ENCODE measurements around the gene PDE11A.

PDE11A gene

GRCh38 chr2:177692042-177692782 lies 380.4 kb downstream of the PDE11A start:
- Histone ChIP-seq H3K27ac (ENCODE audit: low read depth, low read length) (no peak overlapping the region), H3K4me3 (ENCODE audit: low read length) (no peak overlapping the region), H3K27me3 (ENCODE audit: control insufficient read depth, insufficient read depth, low read length) (no peaks in the 10 kb centered on the region), H3K36me3 (ENCODE audit: control insufficient read depth, insufficient read depth, low read length) (no peaks in the 10 kb centered on the region), H3K9ac (ENCODE audit: low read length) (no peak overlapping the region), H3K4me1 (ENCODE audit: control insufficient read depth, insufficient read depth, low read length) (no peaks in the 10 kb centered on the region)

DNA sequence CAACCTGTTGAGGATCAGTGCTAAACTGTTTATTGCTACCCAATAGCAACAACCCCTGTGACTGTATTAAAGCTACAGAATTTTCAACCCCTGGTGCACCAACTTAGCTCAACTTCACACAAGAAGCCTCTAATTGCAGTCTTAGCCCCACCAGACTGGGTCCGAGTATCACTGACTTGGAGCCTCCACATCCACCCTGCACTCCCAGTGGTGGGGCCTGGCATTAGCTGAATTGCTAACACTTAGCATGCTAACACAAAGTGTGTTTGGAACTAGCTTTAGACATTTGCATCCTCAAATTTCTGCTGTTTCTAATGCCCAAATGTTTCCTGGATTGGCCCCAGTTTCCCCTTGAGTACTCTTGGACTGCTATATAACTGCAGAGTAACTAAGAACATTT lies 381.4 kb downstream of the PDE11A start:
- no peak overlapping the region for H3K9ac ChIP-seq (ENCODE audit: low read length)
- no peaks in the 10 kb centered on the region for H3K36me3 ChIP-seq (ENCODE audit: control insufficient read depth, insufficient read depth, low read length)
- H3K4me1 ChIP-seq (ENCODE audit: control insufficient read depth, insufficient read depth, low read length), result no peaks in the 10 kb centered on the region
- H3K27me3 ChIP-seq (ENCODE audit: control insufficient read depth, insufficient read depth, low read length), result no peaks in the 10 kb centered on the region
- H3K4me3 ChIP-seq (ENCODE audit: low read length), result no peak overlapping the region
- H3K27ac ChIP-seq (ENCODE audit: low read depth, low read length), result no peak overlapping the region

- H3K36me3 ChIP-seq (ENCODE audit: control insufficient read depth, insufficient read depth, low read length), result no peaks in the 10 kb centered on the region
- H3K4me1 ChIP-seq (ENCODE audit: control insufficient read depth, insufficient read depth, low read length), result no peaks in the 10 kb centered on the region
- no peak overlapping the region for H3K9ac ChIP-seq (ENCODE audit: low read length)
- no peak overlapping the region for H3K4me3 ChIP-seq (ENCODE audit: low read length)
- H3K27ac ChIP-seq (ENCODE audit: low read depth, low read length), result no peak overlapping the region
- H3K27me3 ChIP-seq (ENCODE audit: control insufficient read depth, insufficient read depth, low read length), result no peaks in the 10 kb centered on the region
Observed at GRCh38 chr2:177689623-177690022, 383.0 kb downstream of the PDE11A start.

DNA sequence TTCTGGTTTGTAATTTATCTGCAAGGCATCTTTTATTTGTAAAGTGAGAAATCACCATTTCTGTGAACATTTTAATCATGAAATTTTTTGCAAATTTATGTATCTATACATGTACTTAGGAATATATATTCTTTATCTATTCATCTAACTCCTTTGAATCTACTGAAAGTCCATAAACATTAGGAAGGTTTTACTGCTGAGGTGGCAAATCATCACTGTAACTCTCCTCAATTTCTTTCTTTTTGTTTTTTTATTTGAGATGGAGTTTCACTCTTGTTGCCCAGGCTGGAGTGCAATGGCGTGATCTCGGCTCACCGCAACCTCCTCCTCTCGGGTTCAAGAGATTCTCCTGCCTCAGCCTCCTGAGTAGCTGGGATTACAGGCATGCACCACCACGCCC lies 383.7 kb downstream of the PDE11A start:
- H3K36me3 ChIP-seq (ENCODE audit: control insufficient read depth, insufficient read depth, low read length), result no peaks in the 10 kb centered on the region
- H3K27ac ChIP-seq (ENCODE audit: low read depth, low read length), result no peak overlapping the region
- H3K27me3 ChIP-seq (ENCODE audit: control insufficient read depth, insufficient read depth, low read length), result no peaks in the 10 kb centered on the region
- no peak overlapping the region for H3K4me3 ChIP-seq (ENCODE audit: low read length)
- H3K4me1 ChIP-seq (ENCODE audit: control insufficient read depth, insufficient read depth, low read length), result no peaks in the 10 kb centered on the region
- H3K9ac ChIP-seq (ENCODE audit: low read length), result no peak overlapping the region

- H3K4me3 ChIP-seq (ENCODE audit: low read length), result no peak overlapping the region
- H3K27me3 ChIP-seq (ENCODE audit: control insufficient read depth, insufficient read depth, low read length), result no peaks in the 10 kb centered on the region
- H3K9ac ChIP-seq (ENCODE audit: low read length), result no peak overlapping the region
Observed at GRCh38 chr2:177683661-177684069, 388.9 kb downstream of the PDE11A start.

DNA sequence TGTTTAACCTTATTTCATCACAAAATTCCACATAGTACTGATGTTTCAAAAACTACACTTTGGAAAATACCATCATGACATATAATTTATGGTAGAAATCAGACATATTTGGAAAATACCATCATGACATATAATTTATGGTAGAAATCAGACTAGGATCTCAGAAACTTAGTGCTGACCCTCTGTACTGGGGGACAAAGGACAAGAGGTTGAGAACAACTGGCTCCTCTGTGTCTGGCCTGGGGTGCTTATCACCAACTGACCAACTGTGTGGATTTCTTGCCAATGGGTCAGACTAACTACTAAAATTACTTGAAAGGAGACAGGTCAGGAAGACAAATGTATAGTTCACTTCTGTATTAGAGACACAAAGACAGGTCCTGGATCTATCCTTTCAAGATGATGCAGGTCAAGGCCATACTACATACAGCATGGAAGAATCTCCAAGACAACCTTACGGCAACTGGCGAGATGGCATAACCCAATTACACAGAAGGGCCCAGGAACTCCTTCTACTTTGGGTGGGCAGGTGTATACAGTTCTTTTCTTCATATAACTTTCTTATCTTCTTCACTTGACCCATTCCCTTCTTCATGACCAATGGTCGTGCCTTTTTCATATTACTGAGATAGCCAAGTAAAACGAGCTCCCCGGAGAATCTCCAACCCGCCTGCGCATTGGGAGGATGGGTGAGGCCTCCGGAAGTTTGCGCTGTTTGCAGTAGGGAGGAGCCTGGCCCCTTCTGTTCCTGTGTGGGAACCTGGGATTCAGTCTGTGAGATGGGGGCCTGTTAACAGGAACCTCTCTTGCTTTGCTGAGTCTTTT lies 389.5 kb downstream of the PDE11A start:
- peaks cover 4% of the 10 kb centered on the region for H3K4me1 ChIP-seq (ENCODE audit: control insufficient read depth, insufficient read depth, low read length)
- no peaks in the 10 kb centered on the region for H3K27me3 ChIP-seq (ENCODE audit: control insufficient read depth, insufficient read depth, low read length)
- H3K4me3 ChIP-seq (ENCODE audit: low read length), result no peak overlapping the region
- H3K9ac ChIP-seq (ENCODE audit: low read length), result no peak overlapping the region
- no peak overlapping the region for H3K27ac ChIP-seq (ENCODE audit: low read depth, low read length)
- H3K36me3 ChIP-seq (ENCODE audit: control insufficient read depth, insufficient read depth, low read length), result no peaks in the 10 kb centered on the region

More at GRCh38 chr2:177683661-177684069, 388.9 kb downstream of the PDE11A start:
- peaks cover 4% of the 10 kb centered on the region for H3K4me1 ChIP-seq (ENCODE audit: control insufficient read depth, insufficient read depth, low read length)
- H3K27ac ChIP-seq (ENCODE audit: low read depth, low read length), result no peak overlapping the region
- H3K36me3 ChIP-seq (ENCODE audit: control insufficient read depth, insufficient read depth, low read length), result no peaks in the 10 kb centered on the region

- H3K27me3 ChIP-seq (ENCODE audit: control insufficient read depth, insufficient read depth, low read length), result no peaks in the 10 kb centered on the region
- no peak overlapping the region for H3K9ac ChIP-seq (ENCODE audit: low read length)
- no peak overlapping the region for H3K27ac ChIP-seq (ENCODE audit: low read depth, low read length)
- no peaks in the 10 kb centered on the region for H3K36me3 ChIP-seq (ENCODE audit: control insufficient read depth, insufficient read depth, low read length)
- no peak overlapping the region for H3K4me3 ChIP-seq (ENCODE audit: low read length)
- H3K4me1 ChIP-seq (ENCODE audit: control insufficient read depth, insufficient read depth, low read length), result peaks cover 4% of the 10 kb centered on the region
Observed at GRCh38 chr2:177682006-177682405, 390.6 kb downstream of the PDE11A start.

DNA sequence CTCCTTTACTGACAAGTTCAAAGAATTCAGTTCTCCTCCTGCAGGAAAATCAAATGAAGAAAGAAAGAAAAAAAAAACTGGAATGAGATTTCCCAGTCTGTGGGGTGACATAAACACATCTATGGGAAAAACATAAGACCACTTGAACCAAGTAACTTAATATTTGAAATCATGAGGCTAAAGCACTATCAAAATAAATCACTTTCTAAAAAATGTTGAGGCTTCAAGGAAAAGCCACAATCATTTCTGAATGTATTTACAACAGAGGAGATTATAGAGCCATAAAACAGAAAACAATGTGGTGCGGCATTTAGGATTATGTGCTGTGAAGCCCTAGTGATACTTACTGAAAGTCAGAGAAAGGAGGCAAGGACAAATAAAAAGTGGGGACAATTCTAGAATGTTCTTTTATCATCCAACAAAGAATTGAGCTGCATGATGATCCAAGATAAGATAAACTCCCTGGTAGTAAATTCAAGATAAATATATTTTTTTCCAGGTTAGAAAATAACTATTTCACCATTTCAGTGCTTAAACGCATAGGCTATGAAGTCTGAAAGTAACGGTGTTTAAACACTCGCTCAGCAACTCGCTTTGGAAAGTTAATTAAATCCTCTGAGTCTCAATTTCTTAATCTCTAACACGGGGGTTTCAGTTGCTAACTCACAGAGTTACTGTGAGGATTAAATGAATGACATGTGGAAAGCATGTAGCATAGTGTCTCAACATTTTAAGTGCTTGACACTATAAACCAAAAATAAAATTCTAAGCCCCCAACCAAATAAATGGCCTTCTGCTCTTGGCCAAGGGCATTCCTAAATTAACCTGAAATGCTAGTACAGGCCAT lies 391.5 kb downstream of the PDE11A start:
- H3K4me3 ChIP-seq (ENCODE audit: low read length), result no peak overlapping the region
- H3K27me3 ChIP-seq (ENCODE audit: control insufficient read depth, insufficient read depth, low read length), result no peaks in the 10 kb centered on the region
- no peak overlapping the region for H3K9ac ChIP-seq (ENCODE audit: low read length)
- H3K27ac ChIP-seq (ENCODE audit: low read depth, low read length), result no peak overlapping the region
- peaks cover 7% of the 10 kb centered on the region for H3K4me1 ChIP-seq (ENCODE audit: control insufficient read depth, insufficient read depth, low read length)
- no peaks in the 10 kb centered on the region for H3K36me3 ChIP-seq (ENCODE audit: control insufficient read depth, insufficient read depth, low read length)

DNA sequence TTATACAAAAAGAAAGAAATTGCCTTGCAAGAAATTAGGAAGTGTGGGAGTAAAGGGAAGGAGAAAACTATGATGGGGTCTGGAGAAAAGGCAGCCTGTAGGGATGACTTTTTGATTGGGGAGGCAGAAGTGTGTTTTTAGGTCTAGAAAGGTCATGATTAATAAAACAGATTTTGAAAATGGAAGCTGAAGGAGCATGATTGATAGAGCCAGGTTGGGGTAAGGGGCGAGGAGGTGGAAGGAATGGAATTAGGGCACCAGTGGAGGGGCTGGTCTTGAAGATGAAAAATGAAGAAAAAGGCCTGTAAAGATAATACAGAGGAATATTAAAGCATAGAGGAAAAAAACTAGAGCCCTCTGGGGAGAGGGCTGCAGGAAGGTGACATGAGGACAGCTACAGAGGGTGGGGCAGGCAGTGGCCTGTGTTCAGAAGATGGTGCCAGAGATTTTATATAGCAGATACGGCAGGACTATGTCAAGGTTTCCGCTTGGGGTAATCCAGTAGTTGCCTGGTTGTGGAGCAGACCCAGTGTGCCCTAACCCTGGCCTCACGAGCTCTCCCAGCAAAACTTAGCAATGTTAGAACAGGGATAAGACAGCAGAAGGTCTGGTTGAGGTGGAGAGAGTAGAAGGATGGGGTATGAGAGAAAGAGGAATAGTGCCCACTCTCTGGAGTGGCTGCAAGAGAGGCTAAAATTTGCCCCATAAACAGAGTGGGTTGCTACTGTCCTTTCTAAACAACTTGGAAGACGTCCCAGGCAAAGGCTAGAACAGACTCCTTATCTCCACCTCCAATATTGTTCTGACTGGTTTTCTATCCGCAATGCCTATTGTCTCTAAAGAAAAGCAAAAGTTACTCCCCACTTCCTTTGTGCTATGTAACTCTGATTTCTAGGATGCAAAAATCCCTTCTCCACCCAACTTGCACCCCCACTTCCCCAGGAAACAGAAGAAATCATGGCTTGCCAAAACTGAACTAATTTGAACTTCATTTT lies 392.7 kb downstream of the PDE11A start:
- Histone ChIP-seq H3K36me3 (ENCODE audit: control insufficient read depth, insufficient read depth, low read length) (no peaks in the 10 kb centered on the region), H3K27me3 (ENCODE audit: control insufficient read depth, insufficient read depth, low read length) (no peaks in the 10 kb centered on the region), H3K4me3 (ENCODE audit: low read length) (no peak overlapping the region), H3K27ac (ENCODE audit: low read depth, low read length) (no peak overlapping the region), H3K9ac (ENCODE audit: low read length) (no peak overlapping the region), H3K4me1 (ENCODE audit: control insufficient read depth, insufficient read depth, low read length) (peaks cover 10% of the 10 kb centered on the region)

- Histone ChIP-seq H3K27ac (ENCODE audit: low read depth, low read length) (no peak overlapping the region), H3K4me3 (ENCODE audit: low read length) (no peak overlapping the region), H3K27me3 (ENCODE audit: control insufficient read depth, insufficient read depth, low read length) (no peaks in the 10 kb centered on the region), H3K4me1 (ENCODE audit: control insufficient read depth, insufficient read depth, low read length) (peaks cover 10% of the 10 kb centered on the region), H3K36me3 (ENCODE audit: control insufficient read depth, insufficient read depth, low read length) (no peaks in the 10 kb centered on the region), H3K9ac (ENCODE audit: low read length) (no peak overlapping the region)
Observed at GRCh38 chr2:177678939-177679338, 393.6 kb downstream of the PDE11A start.

GRCh38 chr2:177676636-177677035 lies 395.9 kb downstream of the PDE11A start:
- Histone ChIP-seq H3K27me3 (ENCODE audit: control insufficient read depth, insufficient read depth, low read length) (no peaks in the 10 kb centered on the region), H3K27ac (ENCODE audit: low read depth, low read length) (no peak overlapping the region), H3K4me1 (ENCODE audit: control insufficient read depth, insufficient read depth, low read length) (peaks cover 10% of the 10 kb centered on the region), H3K4me3 (ENCODE audit: low read length) (no peak overlapping the region), H3K9ac (ENCODE audit: low read length) (no peak overlapping the region), H3K36me3 (ENCODE audit: control insufficient read depth, insufficient read depth, low read length) (no peaks in the 10 kb centered on the region)

Measured in rectal smooth muscle tissue (tissue), 1 donor.